Activated CD8-positive, alpha-beta memory T cell treated with anti-CD3 and anti-CD28 coated beads, Interleukin-2, amount 50 U/mL, for 1 hour (primary cell): ENCODE measurements around the gene TAGLN.
"Not testable (repeated sequence)": the region's sequence is repeated elsewhere in the genome, so short reads cannot be mapped to it uniquely, and the experiment has no call there.

Experiments
- DNase-seq: peaks from one replicate; pipeline ENCODE4 v3.0.0-alpha.2; 2020; ENCODE audit errors: extremely low read depth

The TAGLN gene

DNA sequence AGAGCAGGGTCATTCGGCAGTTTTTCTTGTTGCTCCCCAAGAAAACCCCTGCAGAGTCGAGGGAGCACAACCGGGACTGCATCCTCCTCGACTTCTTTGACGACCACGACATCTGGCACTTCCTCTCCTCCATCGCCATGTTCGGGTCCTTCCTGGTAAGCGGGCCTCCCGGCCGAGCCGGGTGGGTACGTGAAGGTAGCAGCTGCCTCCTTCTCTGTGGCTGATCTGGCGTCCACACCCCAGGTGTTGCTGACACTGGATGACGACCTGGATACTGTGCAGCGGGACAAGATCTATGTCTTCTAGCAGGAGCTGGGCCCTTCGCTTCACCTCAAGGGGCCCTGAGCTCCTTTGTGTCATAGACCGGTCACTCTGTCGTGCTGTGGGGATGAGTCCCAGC is 3.4 kb upstream of the TAGLN start:
- no peak for DNase-seq

DNA sequence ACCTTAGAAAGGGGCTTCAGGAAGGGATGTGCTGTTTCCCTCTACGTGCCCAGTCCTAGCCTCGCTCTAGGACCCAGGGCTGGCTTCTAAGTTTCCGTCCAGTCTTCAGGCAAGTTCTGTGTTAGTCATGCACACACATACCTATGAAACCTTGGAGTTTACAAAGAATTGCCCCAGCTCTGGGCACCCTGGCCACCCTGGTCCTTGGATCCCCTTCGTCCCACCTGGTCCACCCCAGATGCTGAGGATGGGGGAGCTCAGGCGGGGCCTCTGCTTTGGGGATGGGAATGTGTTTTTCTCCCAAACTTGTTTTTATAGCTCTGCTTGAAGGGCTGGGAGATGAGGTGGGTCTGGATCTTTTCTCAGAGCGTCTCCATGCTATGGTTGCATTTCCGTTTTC is 2.2 kb upstream of the TAGLN start:
- DNase-seq: no peak

DNA sequence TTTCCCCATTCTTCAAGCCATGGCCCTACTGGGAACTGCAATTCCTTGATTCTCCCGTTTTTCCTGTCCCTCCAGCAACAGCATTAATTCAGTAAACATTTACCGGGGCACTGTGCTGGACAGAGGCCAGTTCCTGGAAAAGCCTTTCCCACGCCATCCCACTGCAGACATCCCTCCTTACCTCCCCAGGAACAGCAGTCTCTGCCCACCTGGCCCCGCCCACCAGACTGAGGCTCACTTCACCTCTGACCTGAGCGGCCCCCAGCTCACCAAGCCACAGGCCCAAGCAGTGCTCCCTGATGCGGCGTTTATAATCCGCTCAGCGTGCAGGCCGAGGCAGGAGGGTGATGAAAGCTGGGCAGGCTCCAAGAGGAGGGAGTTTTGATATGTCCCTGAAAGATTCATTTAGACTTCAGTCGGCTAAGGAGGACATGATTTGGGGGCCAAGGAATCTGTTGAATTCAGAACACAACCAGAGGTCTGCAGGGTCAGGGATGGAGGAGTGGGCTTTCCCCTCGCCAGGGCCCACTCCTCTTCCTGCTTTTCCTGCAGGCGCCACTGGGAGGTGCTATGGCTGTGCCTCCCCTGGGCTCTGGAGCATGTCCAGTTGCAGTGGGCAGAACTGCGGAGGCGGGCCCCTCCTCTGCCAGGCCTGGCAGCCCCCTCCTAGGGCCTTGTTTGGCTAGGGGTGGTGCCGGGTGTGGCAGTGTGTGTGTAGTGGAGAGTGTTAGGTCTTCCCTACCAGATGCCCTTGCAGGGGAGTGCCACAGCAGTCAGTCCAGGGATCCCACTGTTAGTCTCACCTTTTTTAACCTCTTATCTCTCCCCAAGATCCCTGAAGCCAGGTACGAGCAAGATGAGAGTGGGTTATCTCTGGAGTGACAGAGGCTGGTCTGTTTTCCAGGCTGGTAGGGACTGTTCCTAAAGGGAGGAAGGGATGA is 1.4 kb upstream of the TAGLN start:
- no peak for DNase-seq

DNA sequence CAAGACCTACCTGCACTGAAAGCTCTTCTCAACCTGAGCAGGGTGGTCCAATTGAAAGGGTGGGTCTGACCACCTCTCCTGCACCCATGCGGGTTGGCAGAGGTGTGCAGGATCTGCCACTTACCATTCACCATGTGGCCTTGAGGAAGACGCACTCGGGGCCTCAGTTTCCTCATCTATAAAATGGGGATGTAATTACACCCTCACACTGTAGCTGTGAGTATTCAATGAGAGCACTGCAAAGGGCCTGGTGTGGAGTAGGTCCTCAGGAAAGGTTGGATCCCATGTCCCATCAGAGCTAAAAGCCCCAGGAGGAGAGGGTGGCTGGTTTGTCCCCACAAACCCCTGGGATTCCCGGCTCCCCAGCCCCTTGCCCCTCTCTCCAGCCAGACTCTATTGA is 557 bp upstream of the TAGLN start:
- no peak for DNase-seq

DNA sequence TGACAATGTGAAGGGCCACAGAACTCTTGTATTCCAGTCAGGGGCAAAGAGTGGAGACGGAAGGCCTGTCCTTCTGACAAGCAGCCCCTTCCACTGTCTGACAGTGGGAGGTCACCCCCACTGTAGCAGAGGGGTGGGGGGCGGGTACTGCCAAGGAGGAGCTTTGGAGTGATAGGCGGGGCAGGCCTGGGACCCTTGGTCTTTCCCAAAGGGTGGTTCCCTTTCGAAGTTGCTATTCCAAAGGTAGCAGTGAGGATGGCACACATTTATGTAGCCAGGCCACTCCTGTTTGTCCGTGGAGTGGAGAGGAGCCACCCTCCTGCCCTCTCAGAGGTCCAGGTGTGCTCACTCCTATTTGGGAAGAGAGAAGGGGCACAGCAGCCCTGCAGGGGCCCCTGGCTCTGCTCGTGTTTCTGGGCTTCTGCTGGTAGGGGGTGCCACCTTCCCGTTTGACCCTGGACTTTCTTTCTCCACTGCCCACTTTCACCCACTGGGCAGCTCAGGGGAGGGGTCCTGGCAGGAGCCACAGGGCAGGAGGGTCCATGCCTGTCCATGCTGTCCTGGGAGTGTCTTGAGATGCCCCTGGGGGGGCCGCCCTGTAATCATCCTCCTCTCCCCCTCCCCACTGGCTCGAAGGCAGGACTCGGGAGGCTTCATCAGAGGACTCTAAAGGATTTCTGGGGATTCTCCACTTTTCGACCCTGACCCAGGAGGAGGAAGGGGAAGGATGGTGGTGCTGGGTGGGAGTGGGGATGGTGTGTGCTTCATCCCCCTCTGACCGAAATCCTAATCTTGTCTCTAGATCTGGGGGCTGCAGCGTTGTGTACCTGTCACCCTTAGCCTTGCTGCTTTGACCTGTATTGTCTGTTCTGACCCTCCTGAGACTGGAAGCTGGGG is 994 bp downstream of the TAGLN start:
- DNase-seq: no peak

DNA sequence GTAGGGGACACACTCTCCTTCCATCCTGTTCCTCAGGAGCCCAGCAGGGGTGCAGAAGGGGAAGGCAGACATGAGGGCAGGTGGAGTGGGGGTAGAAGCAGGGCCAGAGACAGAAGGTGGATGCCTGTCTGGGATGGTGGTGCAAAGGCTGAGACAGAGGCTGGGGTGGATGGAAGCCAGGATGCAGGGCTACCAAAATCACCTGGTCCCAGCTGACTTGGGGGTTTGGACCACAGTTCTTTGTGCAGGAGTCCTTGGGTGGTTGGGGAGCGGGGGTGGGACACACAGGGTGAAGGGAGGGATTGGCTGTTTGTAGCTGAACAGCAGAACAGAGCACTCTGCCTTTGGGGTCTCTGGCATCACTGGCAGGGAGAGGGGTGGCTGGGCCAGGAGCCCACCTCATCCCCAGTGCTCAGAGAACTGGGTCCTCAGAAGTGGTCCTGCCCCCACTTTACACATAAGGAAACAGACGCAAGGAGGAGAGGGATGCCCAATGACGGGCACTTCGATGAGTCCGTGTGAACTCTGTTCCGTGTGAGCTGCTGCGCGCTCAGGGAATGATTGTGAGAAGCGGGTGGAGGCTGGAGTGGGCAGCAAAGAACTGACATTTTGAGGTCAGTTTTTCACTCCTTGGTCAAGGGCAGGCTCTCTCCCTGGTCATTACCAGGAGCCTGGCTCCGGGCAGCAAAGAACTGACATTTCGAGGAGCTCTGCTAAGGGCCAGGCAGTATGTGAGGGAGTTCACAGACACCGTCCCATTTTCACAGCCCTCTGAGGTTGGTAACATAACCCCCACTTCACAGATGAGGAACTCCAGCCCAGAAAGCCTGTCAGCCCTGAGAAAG is 1.9 kb downstream of the TAGLN start:
- no peak for DNase-seq

DNA sequence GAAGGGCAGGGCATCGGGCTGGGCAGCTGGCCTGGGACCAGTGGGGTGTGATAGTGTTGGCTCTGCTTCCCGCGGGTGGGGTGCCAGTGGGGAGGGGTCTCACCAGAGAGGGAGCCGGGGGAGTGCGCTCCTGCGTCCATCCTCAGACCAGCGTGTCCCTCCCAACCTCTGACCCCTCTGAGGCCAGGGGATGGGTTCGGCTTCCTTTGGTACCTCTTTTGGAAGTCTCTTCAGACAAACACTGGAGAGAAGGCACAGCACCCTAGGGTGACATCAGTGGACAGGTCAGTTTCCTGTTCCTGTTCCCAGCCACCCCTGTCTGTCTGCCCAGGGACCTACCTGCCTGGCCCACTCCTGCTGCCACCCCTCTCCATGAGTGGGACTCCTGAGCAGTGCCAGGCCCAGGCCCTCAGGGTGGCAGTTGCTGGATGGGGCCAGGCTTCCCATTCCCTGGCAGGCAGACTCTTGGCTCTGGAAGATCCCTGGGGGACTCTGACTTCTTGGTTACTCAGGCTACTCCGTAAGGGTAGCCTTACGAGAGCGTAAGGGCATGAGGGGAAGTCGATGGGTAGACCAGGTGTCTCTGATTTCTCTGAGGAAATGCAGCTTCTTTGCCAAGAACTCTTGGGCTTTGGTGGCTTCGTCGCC is 2.6 kb downstream of the TAGLN start:
- no peak for DNase-seq

DNA sequence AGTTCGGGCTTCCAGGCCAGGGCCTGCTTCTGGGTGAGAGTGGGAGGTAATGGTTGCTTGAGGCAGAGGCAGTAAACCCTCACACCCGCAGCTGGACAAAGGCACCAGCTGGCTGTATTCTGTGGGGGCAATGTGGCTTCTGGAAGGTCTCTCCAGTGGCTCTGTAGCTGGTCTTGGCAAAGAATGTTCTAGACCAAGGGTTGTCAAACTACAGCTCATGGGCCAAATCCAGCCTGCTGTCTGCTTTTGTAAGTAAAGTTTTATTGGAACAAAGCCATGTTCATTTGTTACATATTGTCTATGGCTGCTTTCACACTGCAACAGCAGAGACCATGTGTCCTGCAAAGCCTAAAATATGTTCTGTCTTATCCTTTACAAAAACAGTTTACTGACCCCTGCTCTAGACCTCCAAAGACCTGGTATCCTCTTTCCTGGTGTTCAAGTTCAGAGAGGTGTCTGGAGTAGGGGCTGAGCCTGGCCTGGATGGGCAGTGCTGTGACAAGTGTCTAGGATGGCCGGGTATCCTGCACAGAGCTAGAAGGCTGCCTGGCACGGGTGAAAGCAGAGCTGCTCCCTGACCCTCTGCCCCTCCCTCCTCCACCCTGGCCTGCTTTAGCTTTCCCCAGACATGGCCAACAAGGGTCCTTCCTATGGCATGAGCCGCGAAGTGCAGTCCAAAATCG is 3.4 kb downstream of the TAGLN start:
- DNase-seq: no peak

DNA sequence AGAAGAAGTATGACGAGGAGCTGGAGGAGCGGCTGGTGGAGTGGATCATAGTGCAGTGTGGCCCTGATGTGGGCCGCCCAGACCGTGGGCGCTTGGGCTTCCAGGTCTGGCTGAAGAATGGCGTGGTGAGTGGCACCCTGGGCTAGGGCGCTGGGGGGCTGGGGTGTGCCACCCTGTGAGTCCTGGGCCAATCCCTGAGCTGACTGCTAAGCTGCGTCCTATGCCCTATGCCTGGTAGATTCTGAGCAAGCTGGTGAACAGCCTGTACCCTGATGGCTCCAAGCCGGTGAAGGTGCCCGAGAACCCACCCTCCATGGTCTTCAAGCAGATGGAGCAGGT is 3.9 kb downstream of the TAGLN start:
- no peak for DNase-seq

DNA sequence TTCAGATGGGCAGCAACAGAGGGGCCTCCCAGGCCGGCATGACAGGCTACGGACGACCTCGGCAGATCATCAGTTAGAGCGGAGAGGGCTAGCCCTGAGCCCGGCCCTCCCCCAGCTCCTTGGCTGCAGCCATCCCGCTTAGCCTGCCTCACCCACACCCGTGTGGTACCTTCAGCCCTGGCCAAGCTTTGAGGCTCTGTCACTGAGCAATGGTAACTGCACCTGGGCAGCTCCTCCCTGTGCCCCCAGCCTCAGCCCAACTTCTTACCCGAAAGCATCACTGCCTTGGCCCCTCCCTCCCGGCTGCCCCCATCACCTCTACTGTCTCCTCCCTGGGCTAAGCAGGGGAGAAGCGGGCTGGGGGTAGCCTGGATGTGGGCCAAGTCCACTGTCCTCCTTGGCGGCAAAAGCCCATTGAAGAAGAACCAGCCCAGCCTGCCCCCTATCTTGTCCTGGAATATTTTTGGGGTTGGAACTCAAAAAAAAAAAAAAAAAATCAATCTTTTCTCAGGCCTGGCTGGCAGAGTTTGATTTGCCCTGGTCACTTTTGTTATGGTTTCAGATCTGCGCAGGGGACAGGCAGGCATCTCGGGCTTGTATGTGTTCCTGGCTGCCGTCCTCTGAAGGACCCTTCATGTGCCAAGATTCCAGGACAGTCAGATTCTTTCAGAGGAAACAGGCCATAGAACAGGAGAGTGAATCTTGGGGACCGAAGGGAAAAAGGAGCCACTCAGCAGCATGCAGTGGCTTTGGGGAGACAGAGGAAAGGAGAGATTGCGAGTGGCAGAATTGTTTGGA is 5.3 kb downstream of the TAGLN start:
- DNase-seq: no peak

DNA sequence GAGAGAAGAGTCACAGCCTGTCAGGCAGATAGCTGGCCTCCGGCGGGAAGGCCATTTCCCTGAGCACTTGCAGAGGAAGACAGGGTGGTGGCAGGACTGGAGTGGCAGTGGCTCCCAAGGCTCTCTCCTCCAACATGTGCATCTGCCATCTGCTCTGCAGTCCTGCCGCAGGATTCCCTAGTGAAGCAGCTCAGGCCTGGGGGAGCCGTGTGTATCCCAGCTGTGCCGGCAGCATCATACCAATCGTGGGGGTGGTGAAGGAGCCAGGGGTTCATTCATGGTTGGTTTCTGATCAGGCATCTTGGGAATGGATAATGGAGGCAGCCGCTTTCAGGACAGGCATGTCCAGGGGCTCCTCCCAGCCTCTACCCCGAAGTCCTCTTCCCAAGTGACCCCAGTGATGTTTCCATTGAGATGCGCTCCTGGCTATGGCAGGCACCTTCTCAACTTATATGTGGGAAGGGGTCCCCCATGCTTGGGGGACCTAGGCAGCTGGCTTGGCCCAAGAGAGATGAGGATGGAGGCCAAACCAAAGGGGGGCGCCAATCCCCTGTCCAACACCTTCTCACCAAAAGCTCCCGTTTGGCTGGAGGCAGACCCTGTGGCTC is 6.1 kb downstream of the TAGLN start:
- DNase-seq: no peak

DNA sequence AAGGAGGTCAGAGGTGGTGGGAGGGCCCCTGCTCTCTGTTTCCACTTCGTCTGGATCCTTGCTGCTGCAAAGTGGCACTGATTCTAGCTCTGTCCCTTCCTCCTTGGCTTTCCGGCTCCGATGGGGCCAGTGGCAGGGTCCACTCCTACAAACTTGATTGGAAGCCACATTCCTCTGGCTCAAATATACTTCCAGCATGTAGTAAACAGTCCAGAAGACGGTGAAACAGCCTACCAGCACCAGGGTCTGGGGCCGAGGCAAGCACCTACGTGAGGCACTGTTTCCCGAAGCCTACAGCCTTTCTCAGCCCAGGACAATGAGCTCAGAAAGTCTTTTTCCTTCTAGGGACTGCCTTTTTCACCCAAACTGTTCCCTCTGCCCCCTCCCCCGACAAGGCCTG is 6.9 kb downstream of the TAGLN start:
- not testable (repeated sequence) for DNase-seq

DNA sequence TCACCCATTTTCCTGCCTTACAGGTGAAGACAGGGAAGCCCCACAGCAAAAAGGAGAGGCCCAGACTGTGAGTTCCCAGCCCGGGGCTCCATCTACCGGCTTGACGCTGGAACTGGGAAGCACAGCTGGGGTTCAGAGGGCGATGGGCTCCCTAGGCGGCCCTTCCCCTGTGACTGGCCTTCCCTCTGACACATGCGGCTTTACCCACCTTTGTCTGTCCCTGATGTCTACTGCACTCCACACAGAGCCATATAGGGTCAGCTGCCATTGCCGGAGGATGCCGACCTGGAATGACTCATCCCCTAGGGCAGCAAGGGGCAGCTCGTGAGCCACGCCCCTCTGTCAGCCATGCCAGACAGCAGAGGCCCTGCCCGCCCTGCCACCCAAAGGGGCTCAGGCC is 7.7 kb downstream of the TAGLN start:
- not testable (repeated sequence) for DNase-seq

DNA sequence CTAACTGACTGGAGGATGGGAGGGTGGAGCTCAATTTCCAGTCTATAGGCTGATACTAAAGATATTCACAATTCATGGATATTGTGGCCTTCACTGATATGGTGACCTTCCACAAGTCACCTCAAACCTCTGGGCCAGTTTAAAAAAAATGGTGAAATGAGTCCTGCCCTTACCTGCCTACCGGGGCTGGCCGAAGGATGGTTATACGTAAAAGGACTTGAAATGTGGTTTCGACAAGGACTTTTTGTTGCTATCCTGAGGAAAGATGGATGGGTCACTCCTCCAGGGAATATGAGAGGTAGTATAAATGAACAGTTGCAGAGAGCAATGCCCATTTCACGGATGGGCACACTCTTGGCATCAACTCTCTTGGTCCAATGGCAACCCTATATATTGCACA is 8.3 kb downstream of the TAGLN start:
- DNase-seq: not testable (repeated sequence)

DNA sequence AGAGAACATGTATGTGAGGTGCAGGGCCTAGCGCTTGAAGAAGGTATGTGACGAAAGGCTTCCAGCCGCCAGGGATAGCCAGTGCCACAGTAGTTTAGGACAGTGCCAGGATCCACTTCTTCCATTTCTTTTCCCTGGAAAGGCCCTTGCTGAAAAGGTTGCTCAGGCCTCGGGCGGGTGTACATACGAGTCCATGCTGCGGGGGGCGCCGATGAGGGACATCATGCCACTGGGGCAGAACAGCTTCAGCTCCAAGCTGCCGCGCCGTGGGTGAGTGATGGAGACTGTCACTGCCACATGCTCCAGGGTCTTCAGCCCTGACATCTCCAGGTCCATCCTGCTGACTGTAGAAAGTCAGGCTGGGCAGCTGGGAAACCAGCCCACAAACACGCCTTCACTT is 9.5 kb downstream of the TAGLN start:
- DNase-seq: not testable (repeated sequence)

DNA sequence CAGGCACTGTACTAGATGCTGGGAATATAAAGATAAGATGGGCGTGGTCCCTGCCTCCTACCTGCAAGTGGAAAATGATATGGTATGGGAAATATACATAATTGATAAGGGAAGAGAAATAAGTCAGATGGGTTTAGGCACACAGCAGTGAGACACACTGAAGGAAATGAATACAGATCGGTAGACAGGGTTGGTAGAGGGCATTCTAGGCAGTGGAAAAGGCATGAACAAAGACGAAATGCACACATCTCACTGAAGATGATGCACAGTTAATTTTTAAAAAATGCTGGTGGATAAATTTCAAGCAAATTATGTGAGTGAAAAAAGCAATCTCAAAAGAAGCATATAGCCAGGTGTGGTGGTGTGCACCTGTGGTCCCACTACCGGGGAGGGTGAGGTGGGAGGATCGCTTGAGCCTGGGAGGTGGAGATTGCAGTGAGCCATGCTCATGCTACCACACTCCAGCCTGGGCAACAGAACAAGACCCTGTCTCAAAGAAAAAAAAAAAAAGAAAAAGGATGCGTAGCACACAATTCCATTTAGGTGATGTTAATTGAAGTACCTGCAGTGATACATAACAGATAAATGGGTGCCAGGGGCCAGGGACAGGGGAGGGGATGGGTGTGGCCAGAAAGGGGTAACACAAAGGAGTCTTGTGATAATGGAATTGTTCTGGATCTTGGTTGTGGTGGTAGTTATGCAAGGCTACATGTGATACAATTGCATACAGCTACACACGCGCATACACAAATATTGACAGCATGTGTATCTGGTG is 10.4 kb downstream of the TAGLN start:
- not testable (repeated sequence) for DNase-seq

DNA sequence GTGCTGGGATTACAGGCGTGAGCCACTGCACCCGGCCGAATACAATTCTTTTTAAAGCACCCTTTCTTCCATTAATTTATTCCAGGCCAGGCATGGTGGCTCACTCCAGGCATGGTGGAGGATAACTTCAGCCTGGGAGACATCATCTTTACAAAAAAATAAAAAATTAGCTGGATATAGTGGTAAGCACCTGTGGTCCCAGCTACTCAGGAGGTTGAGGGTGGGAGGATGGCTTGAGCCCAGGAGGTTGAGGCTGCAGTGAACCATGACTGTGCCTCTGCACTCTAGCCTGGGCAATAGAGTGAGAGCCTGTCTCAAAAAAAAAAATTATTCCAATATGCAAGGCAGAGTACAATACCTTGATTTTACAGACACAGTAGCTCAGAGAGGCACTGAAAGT is 11.4 kb downstream of the TAGLN start:
- no peak for DNase-seq

DNA sequence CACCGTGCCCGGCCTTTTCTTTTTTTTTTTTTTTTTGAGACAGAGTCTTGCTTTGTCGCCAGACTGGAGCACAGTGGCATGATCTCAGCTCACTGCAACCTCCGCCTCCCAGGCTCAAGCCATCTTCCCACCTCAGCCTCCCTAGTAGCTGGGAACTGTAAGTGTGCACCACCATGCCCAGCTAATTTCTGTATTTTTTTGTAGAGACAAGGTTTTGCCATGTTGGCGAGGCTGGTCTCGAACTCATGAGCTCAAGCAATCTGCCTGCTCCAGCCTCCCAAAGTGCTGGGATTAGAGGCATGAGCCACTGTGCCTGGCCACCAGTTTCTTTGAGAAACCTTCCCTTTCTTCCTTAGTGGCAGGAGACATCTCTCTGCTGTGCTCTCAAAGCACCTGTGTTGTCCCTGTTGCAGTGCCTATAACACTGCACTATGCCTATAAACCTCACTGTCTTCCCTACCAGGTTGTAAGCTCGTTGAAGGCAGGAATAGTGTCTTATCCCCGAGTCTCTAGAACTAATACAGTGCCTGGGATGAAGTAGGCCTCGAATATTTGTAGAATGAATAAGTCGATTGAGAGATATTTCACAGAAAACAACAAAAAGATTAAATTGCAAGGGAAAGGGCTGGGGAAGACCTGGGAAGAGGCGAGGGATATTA is 13.7 kb downstream of the TAGLN start:
- DNase-seq: no peak
